ENCODE data around the gene FIBP. TPM values are rescaled to one million over a fixed set of nuclear protein-coding genes. Genes with fewer than 3 reads are reported as not detected.
A peak's percentile ranks its signal among the peaks of the same experiment; 100 is the strongest.

FIBP gene
- total and polyA plus RNA-seq, 2 of the 4 experiments (the other 2 are of a cell fraction): 141 to 182 TPM

- no peak for ATAC-seq (ENCODE audit: low read depth)
- no peak overlapping the region for H3K18ac ChIP-seq (ENCODE audit: low read depth, low read length)
- H3K4me3 ChIP-seq (ENCODE audit: insufficient read depth, low read depth, low read length): no peak overlapping the region
- H3K23ac ChIP-seq (ENCODE audit: low read depth, low read length): peak overlapping the region; percentile 59; the same call in 1 of the 2 replicates
- H4K20me1 ChIP-seq (ENCODE audit: insufficient read depth, low read length): peaks cover 12% of the 10 kb centered on the region; the same call in 1 of the 2 replicates
- 0 out of 2 replicates have a peak overlapping the region, but pooled peaks have one; percentile 3 for H3K4ac ChIP-seq (ENCODE audit: low read depth, low read length)
- CTCF ChIA-PET: no interaction called here
- H2AK5ac ChIP-seq (ENCODE audit: low read depth, low read length): peak overlapping the region; percentile 67
- no peak for TF ChIP-seq FOS (IDR thresholded peaks at IDR 0.05; ENCODE audit: low read depth, low read length)
- no peak for TF ChIP-seq MXI1 (IDR thresholded peaks at IDR 0.05; ENCODE audit: borderline replicate concordance, low read depth, low read length)
- TF ChIP-seq ELK1 (IDR thresholded peaks at IDR 0.05; ENCODE audit: borderline replicate concordance, low read depth, low read length): no peak
- no peak for TF ChIP-seq RCOR1 (IDR thresholded peaks at IDR 0.05; ENCODE audit: insufficient replicate concordance, low read length)
- TF ChIP-seq SMC3 (IDR thresholded peaks at IDR 0.05; ENCODE audit: low read depth, low read length): no peak
- no peak for TF ChIP-seq MAZ (IDR thresholded peaks at IDR 0.05; ENCODE audit: borderline replicate concordance, low read depth, low read length)
- no peak for TF ChIP-seq USF2 (IDR thresholded peaks at IDR 0.05; ENCODE audit: low read depth, low read length)
- TF ChIP-seq RAD21 (IDR thresholded peaks at IDR 0.05; ENCODE audit: low read length): no peak
- TF ChIP-seq NFE2L2 (IDR thresholded peaks at IDR 0.05; ENCODE audit: low read depth, low read length): no peak
- no peak for TF ChIP-seq CTCF (conservative IDR thresholded peaks at IDR 0.05; ENCODE audit: low read depth, low read length)
- TF ChIP-seq POLR2A (IDR thresholded peaks at IDR 0.05; ENCODE audit: low read depth, low read length): no peak
- no peak for TF ChIP-seq CHD1 (IDR thresholded peaks at IDR 0.05; ENCODE audit: low read depth, low read length)
- TF ChIP-seq MAFK (IDR thresholded peaks at IDR 0.05; ENCODE audit: low read depth, low read length): no peak
- BruUV-seq (replicated peaks): no TSS peak
- H3K27me3 ChIP-seq (ENCODE audit: control insufficient read depth, insufficient read depth, low read length): no peaks in the 10 kb centered on the region
- no peak overlapping the region for H3K4me2 ChIP-seq (ENCODE audit: low read depth, low read length)
- H2BK120ac ChIP-seq (ENCODE audit: low read depth, low read length): no peak overlapping the region
- no peak overlapping the region for H2BK20ac ChIP-seq (ENCODE audit: low read depth, low read length)
- H3K9ac ChIP-seq (ENCODE audit: low read depth, low read length): no peak overlapping the region
- no peak overlapping the region for H3K56ac ChIP-seq (ENCODE audit: extremely low read depth, insufficient read depth, low read length)
- intact Hi-C loops (cut with micrococcal nuclease): no loop called here
- H3K36me3 ChIP-seq (ENCODE audit: control insufficient read depth, insufficient read depth, low read length): peaks cover 34% of the 10 kb centered on the region
- H2BK5ac ChIP-seq (ENCODE audit: low read depth, low read length, poor library complexity, severe bottlenecking): no peak overlapping the region
- peaks cover 8% of the 10 kb centered on the region for H3K9me1 ChIP-seq (ENCODE audit: insufficient read depth, low read length)
- H3K14ac ChIP-seq (replicated peaks; ENCODE audit: low read depth, low read length): 0 out of 2 replicates have a peak overlapping the region, but pooled peaks have one; percentile 21
- no peak overlapping the region for H2BK15ac ChIP-seq (ENCODE audit: low read depth, low read length)
- in situ Hi-C loops (cut with MboI; ENCODE audit: low sequenced_read_pairs): loop anchor here (5.0 kb wide), 1 partner anchor 106 kb away; no protein-coding TSS in a partner anchor
- H3K27ac ChIP-seq (ENCODE audit: insufficient read depth, low read length): no peak overlapping the region
- dilution Hi-C loops (cut with HindIII; ENCODE audit: low sequenced_read_pairs, unreplicated experiment): no loop called here
- H2AFZ ChIP-seq (replicated peaks; ENCODE audit: low read length, poor library complexity): peak overlapping the region; percentile 32
- peak overlapping the region in 1 of 2 experiments; percentile 28; a peak in 1 of 4 replicates for H4K8ac ChIP-seq (ENCODE audit: low read depth in 2 of 2, low read length in 2 of 2)
- 100% methylated on average over 1 of the region's 7 CpGs; no CpG with 5 or more reads in 1 of the 2 experiments for WGBS, 2 experiments (ENCODE audit: extremely low coverage in 2 of 2, insufficient read length in 1 of 2)
- H3K79me1 ChIP-seq (ENCODE audit: low read depth in 1 of 2, low read length in 2 of 2): peaks cover 9 to 32% of the 10 kb centered on the region in 2 experiments
- no peak overlapping the region for H2AK9ac ChIP-seq (replicated peaks; ENCODE audit: low read depth, low read length, poor library complexity)
- POLR2A ChIA-PET (ENCODE audit: unreplicated experiment): no interaction called here
- no peaks in the 10 kb centered on the region for H3K9me3 ChIP-seq (ENCODE audit: control insufficient read depth, insufficient read depth, low read length)
- DNase-seq: no peak
- H4K5ac ChIP-seq (ENCODE audit: low read depth, low read length): no peak overlapping the region
- no peak overlapping the region for H4K91ac ChIP-seq (ENCODE audit: insufficient read depth, low read depth, low read length)
- no peaks in the 10 kb centered on the region; the same call in 1 of the 2 replicates for H3K4me1 ChIP-seq (ENCODE audit: control insufficient read depth, insufficient read depth, low read length)
These were observed 7.3 kb downstream of the FIBP start for GRCh38 chr11:65880844-65881421.
